Measurements from ENCODE around the gene FAM210B. TPM values are rescaled to one million over a fixed set of nuclear protein-coding genes. Genes with fewer than 3 reads are reported as not detected.
"Not testable (repeated sequence)": the region's sequence is repeated elsewhere in the genome, so short reads cannot be mapped to it uniquely, and the experiment has no call there.

Gene FAM210B
- total RNA-seq, 4 donors from 2014 or later, result 29.2 to 58.6 (median 39.3) TPM

DNA sequence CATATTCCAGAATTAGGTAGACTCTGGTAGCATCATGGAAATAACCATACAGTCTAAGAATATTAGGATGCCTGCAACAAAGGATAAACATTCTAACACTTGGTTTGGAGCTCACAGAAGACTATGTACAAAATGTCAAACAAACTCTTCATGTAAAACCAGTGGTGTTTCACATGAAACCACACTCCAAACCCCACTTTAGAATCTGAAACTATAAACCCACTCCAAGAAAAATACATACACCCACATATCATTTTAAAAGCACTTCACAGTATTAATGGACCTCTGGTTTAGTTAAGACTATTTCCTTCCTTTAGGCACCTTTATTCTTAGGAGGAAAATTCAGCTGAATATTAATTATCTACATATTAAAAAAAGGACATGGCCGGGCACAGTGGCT, 22.7 kb downstream of the FAM210B start:
- ATAC-seq (ENCODE audit: low FRiP score), result no peak
- no peak for DNase-seq (ENCODE audit: low spot score)
- TF ChIP-seq CTCF (IDR thresholded peaks at IDR 0.05), result no peak

- ATAC-seq (ENCODE audit: low FRiP score) (no peak), DNase-seq (ENCODE audit: low spot score) (no peak)
- TF ChIP-seq CTCF (IDR thresholded peaks at IDR 0.05), result no peak
Measured at GRCh38 chr20:56382696-56383095, 23.9 kb downstream of the FAM210B start.

DNA sequence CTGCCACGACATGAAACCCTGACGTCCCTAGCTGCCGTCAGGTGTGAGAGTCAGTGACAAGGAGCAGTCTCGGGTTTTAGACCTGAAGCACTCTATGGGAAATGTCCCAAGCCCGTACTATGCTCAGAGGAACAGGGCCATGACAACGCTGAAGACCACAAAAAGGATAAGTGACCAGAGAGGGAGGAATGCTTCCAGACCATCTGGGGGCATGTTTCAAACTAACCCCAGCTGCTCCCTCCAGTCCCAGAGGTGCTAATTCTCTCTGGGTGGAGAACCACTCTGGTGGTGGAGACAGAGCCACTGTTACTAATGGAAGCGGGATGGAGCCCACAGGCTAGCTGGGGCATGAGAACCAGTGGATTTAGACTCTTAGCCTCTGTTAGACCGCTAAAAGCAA, 24.6 kb downstream of the FAM210B start:
- TF ChIP-seq CTCF (IDR thresholded peaks at IDR 0.05), result no peak
- ATAC-seq (ENCODE audit: low FRiP score), result no peak
- DNase-seq (ENCODE audit: low spot score), result no peak

- TF ChIP-seq CTCF (IDR thresholded peaks at IDR 0.05), result no peak
- ATAC-seq (ENCODE audit: low FRiP score) (no peak), DNase-seq (ENCODE audit: low spot score) (no peak)
Measured at GRCh38 chr20:56385130-56385529, 26.4 kb downstream of the FAM210B start.

DNA sequence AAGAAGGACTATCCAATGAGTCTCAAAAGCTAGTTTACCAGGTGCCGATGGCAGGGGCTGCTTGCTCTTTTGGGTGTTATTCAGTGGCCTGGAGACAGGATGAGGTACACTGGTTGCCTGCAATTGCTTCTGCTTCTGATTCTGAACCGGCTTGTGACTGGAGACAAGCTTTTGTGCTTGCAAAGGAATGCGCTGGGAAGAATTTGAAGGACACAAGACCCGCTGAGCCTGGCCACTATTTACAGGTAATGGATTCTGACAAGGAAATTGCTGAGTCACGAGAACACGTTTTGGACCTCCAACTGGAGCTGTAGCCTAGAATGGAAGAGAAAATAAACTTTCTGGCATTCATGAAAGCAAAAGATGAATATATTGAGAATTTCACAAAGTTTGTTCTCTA, 27.4 kb downstream of the FAM210B start:
- ATAC-seq (ENCODE audit: low FRiP score), result no peak
- DNase-seq (ENCODE audit: low spot score), result no peak
- no peak for TF ChIP-seq CTCF (IDR thresholded peaks at IDR 0.05)

DNA sequence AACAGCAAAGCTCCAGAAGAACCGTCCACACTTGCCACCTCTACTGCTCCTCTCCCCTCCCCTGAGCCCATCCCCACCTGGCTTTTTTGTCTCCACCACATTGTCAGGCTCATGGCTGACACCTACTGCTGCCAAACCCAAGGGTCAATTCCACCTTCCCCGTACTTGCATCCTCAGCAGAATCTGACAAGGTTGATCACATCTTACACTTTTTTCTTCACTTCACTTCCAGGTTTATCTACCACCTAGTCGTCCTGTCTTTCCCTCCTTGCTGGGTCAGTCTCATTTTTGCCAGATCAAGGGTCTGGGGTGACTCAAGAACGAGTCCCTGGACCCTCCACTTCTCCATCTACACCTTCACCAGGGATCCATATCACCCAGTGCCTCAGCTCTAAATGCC, 30.1 kb downstream of the FAM210B start:
- ATAC-seq (ENCODE audit: low FRiP score), result no peak
- no peak for TF ChIP-seq CTCF (IDR thresholded peaks at IDR 0.05)
- DNase-seq (ENCODE audit: low spot score), result no peak

DNA sequence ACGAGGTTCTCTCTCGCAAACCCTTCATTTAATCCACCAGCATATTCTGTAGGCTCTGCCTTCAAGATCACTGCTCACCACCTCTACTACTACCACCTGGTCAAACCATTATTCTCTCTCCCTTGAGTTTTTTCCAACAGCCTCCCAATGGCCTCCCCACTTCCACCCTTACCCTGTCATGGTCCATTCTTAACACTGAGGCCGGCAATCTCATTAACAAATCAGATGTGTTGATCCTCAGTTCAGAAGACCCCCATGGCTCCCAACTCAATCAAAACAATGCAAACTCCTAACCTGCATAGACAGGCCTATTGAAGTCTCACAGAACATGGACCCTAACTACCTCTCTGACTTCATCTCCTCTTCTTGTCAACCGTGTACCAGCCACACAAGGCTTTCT, 31.0 kb downstream of the FAM210B start:
- ATAC-seq (ENCODE audit: low FRiP score) (no peak), DNase-seq (ENCODE audit: low spot score) (no peak)
- TF ChIP-seq CTCF (IDR thresholded peaks at IDR 0.05), result no peak

- not testable (repeated sequence) for ATAC-seq (ENCODE audit: low FRiP score); DNase-seq (ENCODE audit: low spot score)
Measured at GRCh38 chr20:56390396-56390795, 31.6 kb downstream of the FAM210B start.

Measured in omental fat pad (tissue), 4 donors.